Stimulated activated naive CD4-positive, alpha-beta T cell treated with Interleukin-2 at 50 U/mL for 16 hours (primary cell): ENCODE data around the gene SEPTIN6.

Source experiments
- DNase-seq: peaks from one replicate; lab custom pipeline; 2025; lab: John Stamatoyannopoulos, UW

SEPTIN6 gene

DNA sequence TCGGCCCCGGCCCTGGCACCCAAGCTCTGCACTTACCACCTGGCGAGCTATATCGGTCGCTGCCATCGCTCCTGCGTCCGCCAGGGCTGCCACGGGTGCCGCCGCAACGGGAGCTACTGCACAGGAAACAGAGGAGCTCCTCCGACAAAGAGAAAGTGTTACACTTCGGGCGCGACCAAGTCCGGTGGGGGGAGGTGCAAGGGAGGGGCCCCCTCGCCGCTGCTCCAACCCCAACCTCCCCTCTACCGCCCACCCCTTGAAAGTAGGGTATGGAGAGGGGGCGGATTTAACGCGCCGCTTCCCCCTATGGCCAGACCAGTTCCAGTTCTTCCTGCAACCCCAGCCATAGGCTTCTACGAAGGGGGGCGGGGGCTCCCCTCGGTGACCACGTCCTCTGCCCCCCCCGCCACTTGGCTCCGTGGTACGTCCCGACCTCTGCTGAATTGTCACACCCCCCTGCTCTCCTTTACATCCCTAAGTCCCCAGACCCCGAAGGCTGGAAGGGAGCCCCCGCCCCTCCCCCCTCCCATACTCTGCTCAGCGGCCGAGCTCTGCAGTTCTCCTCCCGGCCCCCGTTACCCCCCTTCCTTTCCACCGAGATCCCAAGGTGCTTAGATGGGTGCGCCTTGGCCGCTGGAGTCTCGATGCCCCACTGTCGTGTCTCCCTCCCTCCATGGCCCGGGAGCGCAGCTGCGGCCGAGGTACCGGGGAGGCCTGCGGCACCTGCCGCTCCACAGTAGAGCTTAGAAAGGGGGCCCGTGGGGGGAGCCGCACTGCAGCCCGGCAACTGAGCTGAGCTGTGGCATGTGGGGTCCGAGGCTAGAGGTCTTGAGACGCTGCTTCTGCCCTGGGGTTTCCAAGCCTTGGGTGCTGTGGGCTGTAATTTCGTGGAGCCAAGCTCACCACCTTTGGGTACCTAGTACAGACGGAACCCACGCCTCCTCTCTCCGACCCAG lies at the start of gene SEPTIN6:
Gene SEPTIN6 (minus strand): TSS at position 129 of the 956 bp plus-strand sequence. CDS start 63 bp downstream, at position 66.
- DNase-seq: peak; percentile 81

DNA sequence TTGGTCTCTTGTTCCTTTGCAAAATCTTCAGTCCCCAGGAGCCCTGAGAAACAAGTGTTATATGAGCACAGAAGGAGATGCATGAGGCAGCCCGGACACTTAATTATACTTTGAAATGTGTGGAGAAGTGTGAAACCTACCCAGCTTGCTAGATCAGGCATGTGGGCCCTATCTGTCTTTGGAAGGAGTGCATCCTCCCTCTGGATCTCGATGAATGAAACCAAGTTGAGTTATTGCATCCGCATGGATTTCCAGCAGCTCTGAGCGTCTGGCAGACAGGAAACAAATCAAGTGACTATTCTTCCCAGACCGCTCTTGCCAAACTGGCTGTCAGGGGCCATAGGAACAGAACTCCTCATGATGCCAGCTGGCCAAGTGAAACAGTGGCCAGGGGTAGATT lies 45.8 kb upstream of the SEPTIN6 start:
- no peak for DNase-seq

DNA sequence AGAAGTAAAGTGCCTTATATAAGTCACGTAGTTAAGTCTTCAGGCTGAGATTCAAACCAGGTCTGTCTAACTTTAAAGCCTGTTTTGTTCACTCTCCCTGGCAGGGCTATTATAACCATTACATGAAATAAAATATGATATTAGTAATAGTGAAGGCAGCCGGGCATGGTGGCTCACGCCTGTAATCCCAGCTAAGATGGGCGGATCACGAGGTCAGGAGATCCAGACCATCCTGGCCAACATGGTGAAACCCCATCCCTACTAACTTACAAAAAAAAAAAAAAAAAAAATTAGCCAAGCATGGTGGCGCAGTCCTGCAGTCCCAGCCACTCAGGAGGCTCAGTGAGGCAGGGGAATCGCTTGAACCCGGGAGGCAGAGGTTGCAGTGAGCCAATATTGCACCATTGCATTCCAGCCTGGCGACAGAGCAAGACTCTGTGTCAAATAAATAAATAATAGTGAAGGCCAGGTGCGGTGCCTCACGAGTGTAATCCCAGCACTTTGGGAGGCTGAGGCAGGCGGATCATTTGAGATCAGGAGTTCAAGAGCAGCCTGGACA lies 43.3 kb upstream of the SEPTIN6 start:
- DNase-seq: no peak

- no peak for DNase-seq
These were observed 42.5 kb upstream of the SEPTIN6 start for GRCh38 chrX:119735467-119735866.

- DNase-seq: no peak
These were observed 42.0 kb upstream of the SEPTIN6 start for GRCh38 chrX:119734897-119735339.

DNA sequence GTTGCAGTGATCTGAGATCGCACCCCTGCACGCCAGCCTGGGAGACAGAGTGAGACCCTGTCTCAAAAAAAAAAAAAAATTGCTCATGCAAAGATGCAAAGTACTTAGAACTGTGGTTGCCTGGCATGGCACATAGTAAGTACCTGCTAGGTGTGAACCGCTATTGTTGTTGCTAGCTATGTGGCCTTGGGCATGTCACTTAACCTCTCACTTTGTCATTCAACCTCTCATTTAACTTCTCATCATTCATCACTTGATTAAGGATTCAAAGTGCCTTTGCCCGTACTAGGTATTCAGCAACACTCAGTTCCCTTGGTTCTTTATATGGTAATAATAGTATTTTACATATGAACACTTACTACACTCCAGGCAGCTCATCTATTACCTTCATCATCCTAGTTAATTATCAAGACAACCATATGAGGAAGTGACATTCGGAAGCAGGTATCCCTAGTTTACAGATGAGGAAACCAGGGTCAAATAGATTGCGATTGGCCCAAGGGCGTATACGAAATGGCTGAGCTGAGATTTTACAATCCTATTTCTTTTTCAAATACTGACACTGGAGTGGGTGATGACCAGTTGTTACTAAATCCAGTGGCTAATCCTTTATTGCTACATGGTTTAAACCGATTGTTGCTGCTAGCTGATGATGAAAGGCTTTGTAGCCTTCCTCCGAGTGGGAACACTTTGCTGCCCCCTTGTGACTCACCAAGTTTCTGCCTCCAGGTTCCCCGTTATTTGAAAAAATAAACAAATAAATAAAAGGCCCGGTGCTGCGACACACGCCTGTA lies 36.6 kb upstream of the SEPTIN6 start:
- DNase-seq: peak; percentile 40

DNA sequence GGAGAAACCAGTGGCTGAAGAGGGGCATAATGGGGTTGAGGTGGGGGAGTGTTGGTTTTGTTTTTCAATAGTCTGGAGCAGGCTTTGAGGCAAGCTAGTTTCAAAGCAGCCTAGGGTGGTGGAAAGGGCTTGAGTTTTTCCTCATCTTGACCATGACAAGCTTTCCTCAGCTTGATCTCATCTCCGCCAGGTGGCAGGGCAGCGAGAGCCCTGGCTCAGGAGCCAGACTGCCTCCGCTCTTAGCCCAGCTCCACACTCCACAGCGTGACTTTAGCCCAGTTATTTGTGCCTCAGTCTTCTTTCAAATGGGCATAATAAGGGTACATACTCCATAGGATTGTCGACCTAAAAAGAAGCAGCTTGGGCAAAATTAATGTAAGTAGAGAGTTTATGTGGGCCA lies 35.5 kb upstream of the SEPTIN6 start:
- DNase-seq: no peak

- no peak for DNase-seq
These were observed 34.1 kb upstream of the SEPTIN6 start for GRCh38 chrX:119726900-119727555.

DNA sequence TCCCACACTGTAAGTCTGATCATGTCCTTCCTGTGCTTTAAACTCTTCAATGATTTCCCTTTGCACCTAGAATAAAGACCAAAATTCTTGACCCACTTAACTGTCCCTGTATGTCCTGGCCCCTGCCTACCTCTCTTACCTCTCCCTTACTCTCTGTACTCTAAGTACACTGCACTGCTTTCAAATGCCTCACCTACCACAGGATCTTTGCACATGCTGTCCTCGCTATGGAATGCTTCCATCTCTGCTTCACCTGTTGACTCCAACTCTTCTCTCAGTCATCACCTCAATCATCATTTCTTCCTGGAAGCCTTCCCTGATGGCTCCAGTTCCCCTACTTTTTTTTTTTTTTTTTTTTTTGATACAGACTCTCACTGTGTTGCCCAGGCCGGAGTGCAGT lies 29.0 kb upstream of the SEPTIN6 start:
- no peak for DNase-seq

DNA sequence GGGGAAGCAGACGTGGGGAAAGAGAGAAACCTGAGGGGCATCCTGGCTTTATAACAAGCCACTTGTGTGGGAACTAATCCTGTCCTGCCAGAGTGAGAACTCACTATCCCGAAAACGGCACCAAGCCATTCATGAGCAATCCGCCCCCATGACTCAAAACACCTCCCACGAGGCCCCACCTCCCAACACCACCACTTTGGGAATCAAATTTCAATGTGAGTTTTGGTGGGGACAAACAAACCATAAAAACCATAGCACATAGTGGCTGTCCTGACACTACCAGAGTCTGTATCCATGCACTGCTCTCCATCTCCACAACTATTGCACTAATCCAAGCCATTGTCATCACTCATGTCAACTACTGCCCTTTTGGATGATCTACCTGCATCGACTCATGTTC lies 28.5 kb upstream of the SEPTIN6 start:
- no peak for DNase-seq

DNA sequence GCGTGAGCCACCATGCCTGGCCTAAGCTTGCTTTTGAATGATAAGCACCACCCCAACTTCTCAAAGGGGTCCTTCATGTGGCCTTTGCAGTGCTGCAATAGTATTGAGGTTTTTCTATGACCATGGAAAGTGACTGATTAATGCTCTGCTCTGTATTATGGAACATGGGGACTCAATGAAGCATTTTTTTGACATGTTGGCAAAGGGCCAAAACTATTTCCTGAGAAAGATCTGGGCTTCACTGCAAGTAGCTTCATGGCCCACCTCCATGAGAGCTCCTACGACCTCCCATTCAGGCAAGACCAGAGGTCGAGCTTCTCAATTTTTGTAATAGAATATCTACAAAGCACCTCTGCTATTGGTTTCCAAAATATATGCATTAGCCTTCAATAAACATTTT lies 16.7 kb upstream of the SEPTIN6 start:
- DNase-seq: no peak

- no peak for DNase-seq
These were observed 16.0 kb upstream of the SEPTIN6 start for GRCh38 chrX:119708936-119709335.

DNA sequence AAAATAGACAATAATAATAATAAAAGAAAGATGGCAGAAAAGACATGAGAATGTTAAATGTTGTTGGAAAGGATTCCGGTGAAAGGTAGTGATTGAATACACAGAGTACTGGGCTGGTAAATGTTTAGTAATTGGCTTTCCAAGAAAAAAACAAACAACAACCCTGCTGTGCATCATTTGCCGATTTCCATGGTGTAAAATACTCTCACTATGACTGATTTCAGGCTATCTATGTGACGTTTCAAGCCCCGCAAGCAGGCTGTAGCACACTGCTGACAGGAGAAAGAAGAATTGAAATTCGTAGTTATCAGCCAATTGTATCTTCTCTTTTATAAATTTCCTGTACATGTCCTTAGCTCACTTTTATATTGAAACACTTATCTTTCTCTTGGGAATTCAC lies 13.6 kb upstream of the SEPTIN6 start:
- DNase-seq: no peak

GRCh38 chrX:119698845-119699244 lies 5.9 kb upstream of the SEPTIN6 start:
- no peak for DNase-seq

GRCh38 chrX:119696251-119696890 lies 3.4 kb upstream of the SEPTIN6 start:
- no peak for DNase-seq

DNA sequence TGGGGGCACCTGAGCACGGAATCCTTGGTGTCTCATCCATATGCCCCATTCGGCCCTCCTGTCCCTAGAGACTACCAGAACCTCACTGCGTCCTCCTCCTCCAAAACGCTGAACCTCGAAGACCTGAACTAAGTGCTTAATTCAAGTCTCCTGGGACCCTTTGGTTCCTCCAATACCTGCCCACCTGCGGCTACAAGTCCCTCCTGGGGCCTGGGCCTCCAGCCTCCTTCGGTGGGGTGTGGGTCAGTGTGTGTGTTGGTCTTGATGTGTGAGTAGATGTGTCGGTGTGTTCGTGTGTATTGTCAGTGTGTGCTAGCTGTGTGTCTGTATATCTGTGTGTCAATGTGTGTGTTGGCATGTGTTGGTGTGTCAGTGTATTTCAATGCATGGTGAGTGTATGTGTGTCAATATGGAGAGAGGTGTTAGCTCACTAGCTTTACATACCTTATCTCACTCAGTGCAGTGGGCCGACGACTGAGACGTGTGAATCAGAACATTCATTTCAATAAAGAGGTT lies 2.6 kb upstream of the SEPTIN6 start:
- no peak for DNase-seq

GRCh38 chrX:119694601-119695534 lies 1.9 kb upstream of the SEPTIN6 start:
- no peak for DNase-seq

DNA sequence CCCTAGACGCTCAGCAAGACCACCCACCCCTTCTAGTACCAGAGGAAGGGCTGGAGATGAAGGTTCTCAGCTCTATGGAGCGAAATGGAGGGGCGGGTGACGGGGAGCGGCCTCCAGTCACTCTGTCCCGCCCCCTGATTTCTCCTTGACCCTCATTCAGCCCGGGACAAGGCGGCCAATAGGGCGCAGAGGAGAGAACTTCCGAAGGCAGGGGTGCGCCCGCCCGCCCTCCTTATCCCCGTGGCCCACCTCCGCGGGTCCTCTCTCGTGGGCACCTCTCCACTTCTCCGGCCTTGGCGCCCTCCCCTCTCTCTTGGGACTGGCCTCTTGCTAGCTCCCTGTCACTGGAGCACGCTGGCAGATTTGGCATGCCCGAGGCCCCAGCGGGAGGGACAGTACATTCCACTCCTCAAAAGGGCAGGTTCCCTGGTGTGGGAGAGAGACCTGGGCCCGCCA lies 1.1 kb upstream of the SEPTIN6 start:
- DNase-seq: no peak

- peak; percentile 66 for DNase-seq
These were observed 553 bp downstream of the SEPTIN6 start for GRCh38 chrX:119692191-119693039.
